C4-2B (cell line): ENCODE results near the gene CFTR.
"Not testable (repeated sequence)": the region's sequence is repeated elsewhere in the genome, so short reads cannot be mapped to it uniquely, and the experiment has no call there.

Experiments
- H3K27ac ChIP-seq: fragments of 450-650 bp; 2 replicates; pipeline ENCODE4 v1.5.1; 2017
- ZFX ChIP-seq: fragments of 450-650 bp; IDR thresholded peaks from 2 replicates; pipeline ENCODE4 v1.6.1; 2017
- TF ChIP-seq, protein P1 (sequence below): fragments of 450-650 bp; conservative IDR thresholded peaks from 2 replicates; pipeline ENCODE4 v1.5.1; 2017; ENCODE audit warnings: mild to moderate bottlenecking

CFTR gene

GRCh38 chr7:117704063-117704462 lies 224.2 kb downstream of the CFTR start:
- no peak overlapping the region for H3K27ac ChIP-seq
- TF ChIP-seq, protein P1, sequence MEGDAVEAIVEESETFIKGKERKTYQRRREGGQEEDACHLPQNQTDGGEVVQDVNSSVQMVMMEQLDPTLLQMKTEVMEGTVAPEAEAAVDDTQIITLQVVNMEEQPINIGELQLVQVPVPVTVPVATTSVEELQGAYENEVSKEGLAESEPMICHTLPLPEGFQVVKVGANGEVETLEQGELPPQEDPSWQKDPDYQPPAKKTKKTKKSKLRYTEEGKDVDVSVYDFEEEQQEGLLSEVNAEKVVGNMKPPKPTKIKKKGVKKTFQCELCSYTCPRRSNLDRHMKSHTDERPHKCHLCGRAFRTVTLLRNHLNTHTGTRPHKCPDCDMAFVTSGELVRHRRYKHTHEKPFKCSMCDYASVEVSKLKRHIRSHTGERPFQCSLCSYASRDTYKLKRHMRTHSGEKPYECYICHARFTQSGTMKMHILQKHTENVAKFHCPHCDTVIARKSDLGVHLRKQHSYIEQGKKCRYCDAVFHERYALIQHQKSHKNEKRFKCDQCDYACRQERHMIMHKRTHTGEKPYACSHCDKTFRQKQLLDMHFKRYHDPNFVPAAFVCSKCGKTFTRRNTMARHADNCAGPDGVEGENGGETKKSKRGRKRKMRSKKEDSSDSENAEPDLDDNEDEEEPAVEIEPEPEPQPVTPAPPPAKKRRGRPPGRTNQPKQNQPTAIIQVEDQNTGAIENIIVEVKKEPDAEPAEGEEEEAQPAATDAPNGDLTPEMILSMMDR, result no peak
- TF ChIP-seq ZFX, result no peak

DNA sequence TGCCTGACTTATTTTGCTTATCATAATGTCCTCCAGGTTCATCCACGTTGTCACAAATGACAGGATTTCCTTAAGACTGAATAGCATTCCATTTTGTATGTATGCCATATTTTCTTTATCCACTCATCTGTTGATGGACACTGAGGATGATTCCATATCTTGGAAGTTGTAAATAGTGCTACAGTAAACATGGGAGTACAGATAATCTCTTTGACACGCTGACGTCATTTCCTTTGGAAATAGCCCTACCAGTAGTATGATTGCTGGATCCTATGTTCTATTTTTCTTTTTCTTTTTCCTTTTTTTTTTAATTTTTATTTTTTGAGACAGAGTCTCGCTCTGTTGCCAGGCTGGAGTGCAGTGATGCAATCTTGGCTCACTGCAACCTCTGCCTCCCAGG lies 225.8 kb downstream of the CFTR start:
- TF ChIP-seq, protein P1, result no peak
- TF ChIP-seq ZFX, result no peak

DNA sequence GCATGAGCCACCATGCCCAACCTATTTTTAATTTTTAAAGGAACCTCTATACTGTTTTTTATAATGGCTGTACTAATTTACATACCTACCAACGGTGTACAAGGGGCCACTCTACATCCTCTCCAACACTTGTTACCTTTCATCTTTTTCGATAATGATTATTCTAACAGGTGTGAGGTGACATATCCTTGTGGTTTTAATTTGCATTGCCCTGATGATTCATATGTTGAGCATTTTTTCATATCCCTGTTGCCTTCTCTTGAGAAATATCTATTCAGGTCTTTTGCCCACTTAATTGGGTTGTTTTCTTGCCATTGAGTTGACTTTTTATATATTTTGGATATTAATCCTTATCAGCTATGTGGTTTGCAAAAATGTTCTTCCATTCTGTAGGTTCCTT lies 226.4 kb downstream of the CFTR start:
- no peak for TF ChIP-seq ZFX
- TF ChIP-seq, protein P1, result no peak
- peak overlapping the region; percentile 15; the same call in 1 of the 2 replicates for H3K27ac ChIP-seq

More for the DNA sequence above, 225.8 kb downstream of the CFTR start:
- peak overlapping the region; percentile 15; the same call in 1 of the 2 replicates for H3K27ac ChIP-seq

GRCh38 chr7:117707080-117707479 lies 227.3 kb downstream of the CFTR start:
- TF ChIP-seq ZFX, result no peak
- TF ChIP-seq, protein P1, result no peak
- no peak overlapping the region for H3K27ac ChIP-seq

DNA sequence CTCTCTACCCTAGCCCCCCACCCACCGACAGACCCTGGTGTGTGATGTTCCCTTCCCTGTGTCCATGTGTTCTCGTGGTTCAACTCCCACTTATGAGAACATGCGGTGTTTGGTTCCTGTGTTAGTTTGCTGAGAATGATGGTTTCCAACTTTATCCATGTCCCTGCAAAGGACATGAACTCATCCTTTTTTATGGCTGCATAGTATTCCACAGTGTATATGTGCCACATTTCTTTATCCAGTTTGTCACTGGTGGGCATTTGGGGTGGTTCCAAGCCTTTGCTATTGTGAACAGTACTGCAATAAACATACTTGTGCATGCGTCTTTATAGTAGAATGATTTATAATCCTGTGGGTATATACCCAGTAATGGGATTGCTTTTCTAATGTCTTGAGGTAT lies 228.3 kb downstream of the CFTR start:
- not testable (repeated sequence) for H3K27ac ChIP-seq

- TF ChIP-seq ZFX, result no peak
- TF ChIP-seq, protein P1, result no peak
- H3K27ac ChIP-seq, result no peak overlapping the region
Observed at GRCh38 chr7:117711556-117711955, 231.7 kb downstream of the CFTR start.

- TF ChIP-seq, protein P1, result peak; percentile 87
- TF ChIP-seq ZFX, result no peak
- no peak overlapping the region for H3K27ac ChIP-seq
Observed at GRCh38 chr7:117715784-117716445, 236.1 kb downstream of the CFTR start.

GRCh38 chr7:117716707-117717299 lies 237.0 kb downstream of the CFTR start:
- no peak overlapping the region for H3K27ac ChIP-seq
- TF ChIP-seq, protein P1, result no peak
- TF ChIP-seq ZFX, result no peak
